GM23248 (cell line): ENCODE results near the gene DCDC1.

Source experiments
- EZH2 ChIP-seq: fragments of 200-600 bp; sonication (generic); IDR thresholded peaks from 2 replicates; pipeline ENCODE4 v1.6.1; 2018; ENCODE audit warnings: antibody characterized with exemption, mild to moderate bottlenecking; ENCODE audit not compliant: insufficient read depth, poor library complexity, severe bottlenecking
- EZH2phosphoT487 ChIP-seq: fragments of 200-600 bp; sonication (generic); IDR thresholded peaks from 2 replicates; pipeline ENCODE4 v1.6.1; 2018; ENCODE audit warnings: antibody characterized with exemption, moderate library complexity, mild to moderate bottlenecking, low read depth; ENCODE audit not compliant: insufficient read depth

- TF ChIP-seq EZH2phosphoT487 (no peak), EZH2 (no peak)
These were observed 447.7 kb downstream of the DCDC1 start for GRCh38 chr11:30921811-30922210.
